HL-60/S4 (cell line): Measurements from ENCODE around the gene ACVRL1.

Source experiments
- in situ Hi-C: fragments of 300-500 bp; cut with MboI; formaldehyde crosslinking; loops from 2 replicates; pipeline ENCODE4 v1.14.3; 2022; ENCODE audit warnings: low sequenced_read_pairs

The ACVRL1 gene

GRCh38 chr12:51914034-51914923 is 7.0 kb downstream of the ACVRL1 start:
- in situ Hi-C loops, result no loop called here

GRCh38 chr12:51915003-51915625 is 7.8 kb downstream of the ACVRL1 start:
- in situ Hi-C loops, result no loop called here

DNA sequence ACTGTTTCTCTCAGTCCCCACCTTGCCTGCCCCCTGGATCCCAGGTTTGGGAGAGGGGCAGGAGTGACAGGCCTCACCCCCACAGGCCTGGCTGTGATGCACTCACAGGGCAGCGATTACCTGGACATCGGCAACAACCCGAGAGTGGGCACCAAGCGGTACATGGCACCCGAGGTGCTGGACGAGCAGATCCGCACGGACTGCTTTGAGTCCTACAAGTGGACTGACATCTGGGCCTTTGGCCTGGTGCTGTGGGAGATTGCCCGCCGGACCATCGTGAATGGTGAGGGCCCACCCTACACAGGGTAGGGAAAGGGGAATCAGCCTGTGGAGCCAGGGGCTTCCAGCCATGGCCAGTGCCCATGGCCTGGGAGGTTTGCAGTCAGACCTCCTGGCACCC is 8.6 kb downstream of the ACVRL1 start:
- in situ Hi-C loops, result no loop called here

DNA sequence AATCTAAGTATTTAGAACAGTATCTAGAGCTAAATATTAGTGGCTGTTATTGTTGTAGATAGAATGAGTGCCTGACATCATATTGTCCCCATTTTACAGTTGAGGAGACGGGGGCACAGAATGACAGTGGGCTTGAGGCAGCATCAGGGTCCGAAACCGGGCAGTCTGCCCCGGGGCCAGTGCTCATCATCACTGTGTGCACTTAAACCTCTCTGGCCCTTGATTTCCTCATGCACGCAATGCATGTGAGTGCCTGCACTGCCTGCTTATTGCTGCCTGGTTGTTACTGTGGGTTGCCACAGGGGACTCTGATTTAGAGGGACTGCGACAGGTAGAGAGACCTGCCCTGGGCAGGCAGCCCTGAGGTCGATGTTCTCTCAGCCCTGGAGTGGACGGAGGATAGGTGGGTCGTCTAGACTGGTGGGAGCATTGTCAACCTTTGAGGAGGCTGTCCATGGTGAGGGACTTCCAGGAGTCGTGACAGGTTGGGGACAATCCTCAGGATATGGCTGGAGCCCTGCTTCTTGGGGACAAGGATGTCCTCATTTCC is 9.8 kb downstream of the ACVRL1 start:
- in situ Hi-C loops, result no loop called here

GRCh38 chr12:51917746-51918453 is 10.6 kb downstream of the ACVRL1 start:
- in situ Hi-C loops, result no loop called here

DNA sequence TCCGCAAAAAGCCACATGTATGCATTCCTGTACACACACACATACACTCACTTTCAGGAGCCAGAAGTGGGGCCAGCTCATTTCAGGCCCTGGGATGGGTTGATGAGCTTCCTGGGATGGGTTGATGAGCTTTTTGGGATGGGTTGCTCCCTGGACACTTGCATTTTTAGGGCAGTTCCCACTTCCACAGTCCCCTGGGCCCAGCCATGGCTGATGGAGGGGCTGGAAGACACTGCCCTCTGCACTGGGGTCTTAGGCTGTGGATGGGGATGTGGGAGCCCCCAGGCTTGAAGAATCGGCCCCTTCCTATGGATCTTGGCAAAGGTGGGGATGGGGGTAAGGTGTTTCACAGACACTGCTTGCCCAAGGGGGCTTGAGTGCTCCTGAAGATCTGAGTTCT is 12.7 kb downstream of the ACVRL1 start:
- in situ Hi-C loops, result no loop called here

- in situ Hi-C loops, result no loop called here
Measured at GRCh38 chr12:51921017-51921725, 13.9 kb downstream of the ACVRL1 start.

- in situ Hi-C loops, result no loop called here
Measured at GRCh38 chr12:51922146-51922545, 14.8 kb downstream of the ACVRL1 start.

- in situ Hi-C loops, result no loop called here
Measured at GRCh38 chr12:51922762-51923505, 15.6 kb downstream of the ACVRL1 start.

- in situ Hi-C loops, result no loop called here
Measured at GRCh38 chr12:51923506-51924365, 16.4 kb downstream of the ACVRL1 start.

GRCh38 chr12:51924551-51925319 is 17.4 kb downstream of the ACVRL1 start:
- in situ Hi-C loops, result no loop called here

DNA sequence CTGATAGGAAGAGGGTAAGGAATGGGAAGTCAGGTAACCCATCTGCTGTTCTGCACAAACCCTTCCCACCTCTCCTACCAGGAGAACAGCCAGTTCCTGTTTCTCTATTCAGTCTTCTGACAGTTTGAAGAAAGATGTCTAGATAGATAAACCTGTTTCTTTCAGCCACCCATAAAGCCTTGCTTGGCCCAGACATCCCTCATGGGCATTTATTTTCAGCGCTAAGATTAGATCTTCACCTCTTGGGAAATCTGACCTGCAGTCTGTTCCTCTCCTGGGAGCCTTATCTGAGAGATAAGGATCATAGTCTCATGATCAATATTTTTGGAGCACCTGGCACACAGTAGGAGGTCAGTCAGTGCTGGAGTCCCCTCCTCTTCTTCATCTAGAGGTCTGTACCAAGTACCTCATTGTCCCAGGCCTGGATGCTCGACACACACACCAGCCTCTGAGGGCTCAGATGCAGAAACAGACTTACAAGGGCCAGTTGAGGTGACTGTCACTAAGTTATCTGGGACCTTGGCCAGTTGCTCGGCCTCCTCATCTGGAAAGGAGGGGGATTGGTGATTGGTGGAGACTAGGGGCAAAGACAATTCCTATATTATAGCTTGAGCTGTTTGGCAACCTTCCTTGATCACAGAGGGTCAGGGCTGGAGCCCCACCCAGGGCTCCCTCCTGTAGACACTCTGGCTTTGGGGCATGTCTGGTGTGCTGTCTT is 18.2 kb downstream of the ACVRL1 start:
- in situ Hi-C loops, result no loop called here

GRCh38 chr12:51926064-51926632 is 18.8 kb downstream of the ACVRL1 start:
- in situ Hi-C loops, result no loop called here

DNA sequence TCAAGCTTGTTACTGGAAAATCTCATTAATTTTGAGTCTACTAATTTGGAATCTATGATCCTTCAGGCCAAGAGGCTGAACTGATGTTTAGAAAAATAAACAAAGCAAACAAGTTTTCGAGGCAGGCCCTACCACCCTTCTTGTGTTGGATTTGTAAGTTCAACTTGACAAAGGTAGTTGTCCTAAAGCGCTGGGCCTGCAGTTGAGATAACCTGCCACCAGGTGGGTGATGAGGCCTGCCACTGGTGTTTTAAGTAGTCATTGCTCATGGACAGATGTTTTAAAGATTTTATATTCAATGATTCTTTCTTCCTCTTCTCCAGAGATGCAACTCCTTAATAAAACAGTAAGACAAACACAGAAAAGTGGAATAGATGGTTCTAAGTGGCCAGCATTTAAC is 19.4 kb downstream of the ACVRL1 start:
- in situ Hi-C loops, result no loop called here

- in situ Hi-C loops, result no loop called here
Measured at GRCh38 chr12:51932218-51933076, 25.1 kb downstream of the ACVRL1 start.

DNA sequence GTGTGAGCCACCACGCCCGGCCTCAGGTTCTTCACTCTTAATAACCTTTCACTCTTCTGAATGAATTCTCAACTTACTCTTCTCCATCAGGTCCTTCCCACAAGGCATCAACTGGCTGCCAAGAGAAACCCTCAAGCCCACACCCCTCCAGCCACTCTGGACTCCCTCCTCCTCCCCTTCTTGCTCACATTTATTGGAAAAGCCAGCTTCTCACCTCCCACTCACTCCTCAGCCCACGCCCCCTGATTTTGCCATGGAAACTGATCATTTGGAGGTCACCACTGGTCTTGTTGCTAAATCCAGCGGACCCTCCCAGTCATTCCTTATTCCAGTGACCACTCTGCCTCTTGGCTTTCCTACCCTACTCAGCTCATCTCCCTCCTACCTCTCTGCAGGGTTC is 26.8 kb downstream of the ACVRL1 start:
- in situ Hi-C loops, result no loop called here

DNA sequence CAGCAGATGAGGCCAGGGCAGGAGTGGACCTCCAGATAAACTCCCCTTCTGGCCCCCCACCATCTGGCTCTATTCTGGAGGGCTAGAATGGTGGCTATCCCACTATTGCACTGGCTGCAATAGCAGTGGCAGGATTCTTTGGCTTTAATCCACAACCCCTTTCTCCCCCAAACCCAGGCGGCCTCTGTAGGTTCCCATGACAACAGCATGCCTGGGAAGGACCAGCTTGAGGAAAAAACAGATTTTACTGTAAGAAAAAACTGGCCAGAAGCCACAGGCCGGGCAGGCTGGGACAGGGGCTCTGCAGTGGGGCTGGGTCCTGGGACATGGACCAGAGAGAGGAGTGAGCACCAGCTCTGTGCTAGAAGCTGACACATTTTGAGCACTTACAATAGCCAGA is 30.6 kb downstream of the ACVRL1 start:
- in situ Hi-C loops, result no loop called here
